HG03571 (cell line): ENCODE results near the gene CAMKMT.

ENCODE experiments used
- ATAC-seq: cut with Tn5 transposase; IDR thresholded peaks from one replicate; pipeline ENCODE4 v1.9.1; 2021; ENCODE audit not compliant: unreplicated experiment

The CAMKMT gene

DNA sequence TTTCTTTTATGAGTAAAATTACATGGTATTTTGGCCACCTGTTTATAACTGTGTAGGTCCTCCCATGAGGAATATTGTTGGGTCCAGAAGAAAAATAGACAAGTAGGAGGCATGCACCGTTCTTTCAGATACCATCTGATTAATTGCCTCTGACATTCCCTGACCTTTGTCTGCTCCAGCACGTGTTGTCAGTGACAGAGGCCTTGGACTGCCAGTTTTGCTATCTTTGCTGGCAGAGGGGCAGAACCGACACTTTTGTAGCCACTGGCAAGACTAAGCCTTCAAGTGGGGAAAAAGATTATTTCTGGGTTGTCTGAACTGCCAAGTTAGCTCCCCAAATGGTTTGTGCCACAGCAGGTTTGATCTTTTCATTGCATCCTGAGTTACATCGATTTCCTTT lies 276.9 kb downstream of the CAMKMT start:
- ATAC-seq = no peak

- ATAC-seq = no peak
Observed at GRCh38 chr2:44639399-44639798, 277.7 kb downstream of the CAMKMT start.

GRCh38 chr2:44642123-44642857 lies 280.5 kb downstream of the CAMKMT start:
- no peak for ATAC-seq

GRCh38 chr2:44645937-44646336 lies 284.2 kb downstream of the CAMKMT start:
- no peak for ATAC-seq

GRCh38 chr2:44649381-44649780 lies 287.6 kb downstream of the CAMKMT start:
- ATAC-seq = no peak

- no peak for ATAC-seq
Observed at GRCh38 chr2:44650796-44651195, 289.0 kb downstream of the CAMKMT start.

GRCh38 chr2:44651974-44652373 lies 290.2 kb downstream of the CAMKMT start:
- ATAC-seq = no peak

DNA sequence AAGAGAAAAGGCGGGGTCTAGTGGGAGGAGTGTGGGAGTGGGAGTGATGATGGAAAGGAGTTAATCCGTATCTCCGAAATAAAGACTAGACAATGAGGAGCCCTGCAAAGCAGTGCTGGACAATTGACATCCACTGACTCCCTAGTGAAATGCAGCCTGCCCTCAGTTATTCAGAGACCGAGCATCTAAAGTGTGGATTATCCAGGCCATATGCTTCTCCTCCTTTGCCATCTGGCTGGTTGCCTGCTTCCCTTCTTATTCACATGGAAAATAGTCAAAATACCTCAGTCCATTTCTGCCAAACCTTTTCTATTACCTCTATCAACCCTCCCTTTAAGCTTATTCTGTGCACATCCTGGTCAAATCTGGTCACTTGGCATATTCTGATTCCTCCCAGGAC lies 291.0 kb downstream of the CAMKMT start:
- no peak for ATAC-seq

- no peak for ATAC-seq
Observed at GRCh38 chr2:44655401-44655864, 293.7 kb downstream of the CAMKMT start.

DNA sequence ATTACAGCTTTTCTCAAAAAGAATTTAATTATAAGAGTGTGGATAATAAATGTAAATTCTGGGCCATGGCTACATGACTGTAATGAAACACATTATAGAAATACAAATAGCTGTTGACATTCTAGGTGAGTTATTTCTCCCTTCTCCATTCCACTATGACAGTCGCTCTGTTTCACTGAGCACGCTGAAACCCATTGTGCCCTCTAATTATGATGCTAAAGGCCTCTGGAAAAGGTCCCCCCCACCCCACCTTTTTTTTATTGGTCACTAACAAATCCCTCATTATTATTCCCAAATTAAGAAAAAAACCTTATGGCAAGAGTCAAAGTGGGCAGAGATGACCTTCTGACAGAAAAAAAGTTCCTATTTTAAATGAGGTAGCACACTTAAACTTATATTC lies 294.7 kb downstream of the CAMKMT start:
- ATAC-seq = no peak

DNA sequence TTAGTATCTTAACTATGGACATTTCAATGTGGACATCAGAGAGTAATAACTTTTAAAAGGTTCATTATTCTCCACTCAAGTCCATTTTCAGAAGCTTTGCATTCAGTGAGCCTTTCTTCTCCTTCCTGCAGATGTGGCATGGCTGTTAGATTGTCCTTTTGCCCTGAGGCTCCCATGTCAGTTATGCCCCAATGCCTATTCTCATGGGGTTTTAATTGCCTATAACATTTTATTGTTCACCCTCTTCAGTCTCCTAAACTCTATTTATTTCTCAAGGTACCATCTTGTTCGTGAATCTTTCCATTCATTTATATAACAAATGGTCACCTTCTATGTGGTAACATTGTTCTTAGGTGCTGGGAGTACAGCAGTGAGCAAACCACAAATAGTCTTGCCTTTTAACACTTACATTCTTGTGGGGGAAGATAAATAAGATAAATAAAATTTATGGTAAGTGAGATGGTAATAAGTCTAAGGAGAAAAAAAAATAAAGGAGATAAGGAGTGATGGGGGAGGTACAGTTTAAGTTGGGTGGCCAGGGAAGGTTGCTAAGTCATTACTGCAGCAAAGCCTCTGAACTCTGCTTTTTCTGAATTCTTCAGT lies 301.8 kb downstream of the CAMKMT start:
- ATAC-seq = no peak

- no peak for ATAC-seq
Observed at GRCh38 chr2:44668336-44668735, 306.6 kb downstream of the CAMKMT start.

DNA sequence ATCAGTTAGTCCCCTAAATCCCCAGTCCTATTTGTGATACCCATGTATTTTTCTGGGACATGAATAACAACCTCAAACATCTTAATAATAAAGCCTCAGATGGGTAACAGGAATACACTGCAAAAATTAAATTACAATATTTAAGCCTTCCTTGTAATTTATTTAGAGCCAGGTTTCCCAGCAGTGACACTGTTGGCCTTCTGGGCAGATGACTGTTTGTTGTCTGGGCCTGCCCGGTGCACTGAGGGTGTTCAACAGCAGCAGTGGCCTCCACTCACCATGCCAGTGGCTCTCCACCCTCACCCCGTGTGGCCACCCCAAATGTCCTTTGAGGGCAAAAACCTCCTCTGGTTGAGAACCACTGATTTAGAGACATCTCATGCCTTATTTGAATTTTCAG lies 309.5 kb downstream of the CAMKMT start:
- no peak for ATAC-seq

GRCh38 chr2:44671916-44672315 lies 310.2 kb downstream of the CAMKMT start:
- no peak for ATAC-seq

DNA sequence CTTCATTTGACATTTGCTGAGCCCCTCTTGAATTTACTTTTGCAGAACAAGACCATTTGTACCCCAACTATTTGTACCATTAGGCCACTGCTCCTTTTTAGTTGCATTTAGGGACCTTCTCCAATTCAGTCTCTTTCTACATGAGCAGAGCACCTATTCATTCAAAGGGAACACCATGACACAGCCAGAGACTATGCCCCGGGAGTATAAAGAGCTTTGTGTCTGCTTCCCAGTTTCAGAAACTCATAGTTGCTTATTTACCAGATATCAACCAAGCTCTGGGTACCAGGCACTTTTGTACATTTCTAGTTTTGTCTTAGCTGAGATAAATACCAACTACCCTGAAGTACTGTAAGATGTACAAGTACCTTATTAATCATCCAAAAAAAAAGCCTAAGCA lies 310.7 kb downstream of the CAMKMT start:
- no peak for ATAC-seq

- ATAC-seq = no peak
Observed at GRCh38 chr2:44674473-44675284, 312.9 kb downstream of the CAMKMT start.

- ATAC-seq = no peak
Observed at GRCh38 chr2:44676379-44676778, 314.6 kb downstream of the CAMKMT start.

DNA sequence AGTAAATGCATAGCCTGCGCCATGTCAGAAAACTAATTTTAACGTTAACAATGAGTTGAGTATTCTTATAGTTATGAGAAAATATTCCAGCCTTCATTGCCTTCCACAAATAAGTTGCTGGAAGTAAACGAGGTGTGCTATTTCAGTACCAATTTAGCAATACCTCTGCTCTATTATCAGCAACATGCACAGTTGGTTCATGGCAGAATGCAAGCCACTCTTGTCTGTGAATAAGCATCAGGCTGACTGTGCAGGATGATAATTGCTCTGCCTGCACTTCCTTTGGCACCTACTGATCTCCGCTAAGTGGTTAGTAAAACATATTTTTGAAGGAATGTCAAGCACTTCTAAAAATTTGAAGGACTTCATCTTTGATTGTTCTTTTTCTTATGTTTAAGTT lies 317.8 kb downstream of the CAMKMT start:
- no peak for ATAC-seq

- no peak for ATAC-seq
Observed at GRCh38 chr2:44679990-44680389, 318.2 kb downstream of the CAMKMT start.

GRCh38 chr2:44680424-44680971 lies 318.8 kb downstream of the CAMKMT start:
- no peak for ATAC-seq

GRCh38 chr2:44680983-44681531 lies 319.3 kb downstream of the CAMKMT start:
- no peak for ATAC-seq
